Endothelial cell of umbilical vein (primary cell): ENCODE data around the gene NOL12. TPM values are rescaled to one million over a fixed set of nuclear protein-coding genes. Genes with fewer than 3 reads are reported as not detected.

Experiments
- BruUV-seq: library from RNA; stranded (reverse); fragments of 400-500 nt; replicated peaks from 2 replicates; lab custom pipeline; 2021; lab: Mats Ljungman, UMichigan
- CTCF ChIA-PET: fragments of 300-600, 350-600 bp; sonication (Branson Sonifier 250); formaldehyde crosslinking; loops from one replicate; lab custom pipeline; 2021; ENCODE audit warnings: antibody characterized with exemption, inconsistent platforms; lab: Charles Lee
- POLR2A ChIA-PET: fragments of 300-600, 350-600 bp; sonication (Branson Sonifier 250); formaldehyde crosslinking; loops from one replicate; lab custom pipeline; 2021; ENCODE audit warnings: antibody characterized with exemption, inconsistent platforms; lab: Charles Lee
- DNase-seq: peaks from one replicate; pipeline ENCODE4 v3.0.0-alpha.2; 2011; ENCODE audit warnings: low read depth, low spot score
- FAIRE-seq: peaks from 2 replicates; lab custom pipeline; 2011; peaks lifted over from hg19 to GRCh38; lab: Jason Lieb, UNC
- H2AFZ ChIP-seq: 2 replicates; pipeline ENCODE4 v1.6.0; 2012; ENCODE audit warnings: low read depth, low read length, control low read depth, inconsistent platforms
- H3K27ac ChIP-seq: 2 replicates; pipeline ENCODE4 v1.5.1; 2011; ENCODE audit warnings: low read depth, mild to moderate bottlenecking, control low read depth, low read length, moderate library complexity; ENCODE audit not compliant: insufficient read depth
- H3K27me3 ChIP-seq, 2 experiments: 2 replicates each; pipeline versions ENCODE4 v1.6.0 to v1.6.1; 2011; ENCODE audit warnings: low read length in 2 of 2, mixed read lengths in 1 of 2; ENCODE audit not compliant: control insufficient read depth in 2 of 2, insufficient read depth in 2 of 2
- H3K36me3 ChIP-seq, 2 experiments: 2 replicates in 1 of 2; 3 replicates in 1 of 2; pipeline ENCODE4 v1.5.1; 2011; ENCODE audit warnings: low read length in 2 of 2, mild to moderate bottlenecking in 1 of 2, moderate library complexity in 1 of 2; ENCODE audit not compliant: control insufficient read depth in 2 of 2, insufficient read depth in 2 of 2; ENCODE audit errors: extremely low read depth in 1 of 2
- H3K4me1 ChIP-seq: 3 replicates; pipeline ENCODE4 v1.5.1; 2011; ENCODE audit warnings: mild to moderate bottlenecking, low read length; ENCODE audit not compliant: control insufficient read depth, insufficient read depth; ENCODE audit errors: extremely low read depth
- H3K4me2 ChIP-seq: 2 replicates; pipeline ENCODE4 v1.6.1; 2011; ENCODE audit warnings: low read length, control low read depth, mixed read lengths; ENCODE audit not compliant: insufficient read depth
- H3K4me3 ChIP-seq, 3 experiments: fragments of 200-600 bp in 1 of 3; sonication (generic), shearing (Covaris generic) in 1 of 3; replicated peaks in 1 of 3; 2 replicates each; pipeline ENCODE4 v1.5.1; 2011 to 2016; ENCODE audit warnings: control low read depth in 3 of 3, low read length in 3 of 3, mild to moderate bottlenecking in 2 of 3, inconsistent platforms in 1 of 3, low read depth in 1 of 3, moderate library complexity in 1 of 3; ENCODE audit not compliant: insufficient read depth in 1 of 3
- H3K79me2 ChIP-seq: 2 replicates; pipeline ENCODE4 v1.6.0; 2012; ENCODE audit warnings: low read length, inconsistent platforms; ENCODE audit not compliant: control insufficient read depth, insufficient read depth
- H3K9ac ChIP-seq: replicated peaks from 2 replicates; pipeline ENCODE3; 2011; ENCODE audit warnings: low read length, control low read depth; ENCODE audit not compliant: insufficient read depth; ENCODE audit errors: extremely low read depth
- H3K9me1 ChIP-seq: replicated peaks from 3 replicates; pipeline ENCODE4 v1.6.0; 2011; ENCODE audit warnings: mild to moderate bottlenecking, low read length; ENCODE audit not compliant: control insufficient read depth, insufficient read depth; ENCODE audit errors: extremely low read depth
- H3K9me3 ChIP-seq: replicated peaks from 2 replicates; pipeline ENCODE4 v1.5.1; 2012; ENCODE audit warnings: low read length, inconsistent platforms; ENCODE audit not compliant: control insufficient read depth, insufficient read depth
- H4K20me1 ChIP-seq: replicated peaks from 2 replicates; pipeline ENCODE3; 2011; ENCODE audit warnings: mild to moderate bottlenecking, low read length; ENCODE audit not compliant: control insufficient read depth, insufficient read depth; ENCODE audit errors: extremely low read depth
- EZH2 ChIP-seq: IDR thresholded peaks from 2 replicates; pipeline ENCODE4 v1.6.1; 2012; ENCODE audit warnings: borderline replicate concordance, low read depth, mild to moderate bottlenecking, moderate library complexity, low read length, inconsistent platforms; ENCODE audit not compliant: severe bottlenecking
- FOS ChIP-seq: IDR thresholded peaks from 2 replicates; pipeline ENCODE4 v1.6.1; 2011; ENCODE audit warnings: mild to moderate bottlenecking, low read length, moderate library complexity, borderline replicate concordance; ENCODE audit not compliant: insufficient read depth
- GATA2 ChIP-seq: IDR thresholded peaks from 2 replicates; pipeline ENCODE4 v1.7.0; 2011; ENCODE audit warnings: low read depth, mild to moderate bottlenecking, moderate library complexity, mixed read lengths, low read length; ENCODE audit not compliant: insufficient read length, insufficient read depth
- JUN ChIP-seq: IDR thresholded peaks from 2 replicates; pipeline ENCODE4 v1.6.1; 2011; ENCODE audit warnings: borderline replicate concordance, low read depth; ENCODE audit not compliant: insufficient read length, insufficient read depth
- MYC ChIP-seq: IDR thresholded peaks from one replicate; pipeline ENCODE4 v1.6.1; 2011; ENCODE audit warnings: mild to moderate bottlenecking, low read depth, low read length
- POLR2A ChIP-seq: IDR thresholded peaks from 2 replicates; pipeline ENCODE4 v1.6.1; 2012; ENCODE audit warnings: low read depth, mild to moderate bottlenecking, control low read depth, low read length
- POLR2AphosphoS5 ChIP-seq: IDR thresholded peaks from 2 replicates; pipeline ENCODE4 v1.6.1; 2012; ENCODE audit warnings: low read depth, mild to moderate bottlenecking, control low read depth, low read length, moderate library complexity; ENCODE audit not compliant: insufficient read depth
- dilution Hi-C: fragments of 300-500 bp; cut with MboI; formaldehyde crosslinking; loops from one replicate; pipeline ENCODE4 v1.15.0; 2019; ENCODE audit warnings: low sequenced_read_pairs; ENCODE audit not compliant: extremely low pct_ligation_motif_present
- intact Hi-C: fragments of 100-400 bp; cut with micrococcal nuclease; formaldehyde crosslinking; loops from one replicate; pipeline ENCODE4 v1.10.0; 2022
- polyA plus RNA-seq, 4 experiments: library from polyadenylated mRNA; depleted of rRNA in 3 of 4; stranded (reverse) in 3 of 4; unstranded in 1 of 4; fragments of >200 nt; gene quantifications; 2 replicates each; pipeline versions ENCODE4 v1.2.1 to v1.2.3, GENCODE V29; 2011 to 2012; ENCODE audit warnings: missing spikeins in 1 of 4
- total RNA-seq: library from RNA; stranded (reverse); gene quantifications from 2 replicates; pipeline ENCODE4 v1.2.3, GENCODE V29; 2021
- TF ChIP-seq, protein P1 (sequence below): IDR thresholded peaks from 2 replicates; pipeline ENCODE4 v1.6.1; 2011; ENCODE audit not compliant: insufficient read depth, insufficient read length
- TF ChIP-seq, protein P2 (sequence below), 2 donors: IDR thresholded peaks; 1 replicate in 1 of 2; 2 replicates in 1 of 2; pipeline ENCODE4 v1.5.1; 2011; ENCODE audit warnings: low read length in 2 of 2, mild to moderate bottlenecking in 2 of 2, moderate library complexity in 2 of 2, control low read depth in 1 of 2, inconsistent platforms in 1 of 2, low read depth in 1 of 2; ENCODE audit not compliant: insufficient read depth in 1 of 2; ENCODE audit errors: extremely low read depth in 1 of 2

Gene NOL12
- total and polyA plus RNA-seq, 2 donors (not counting 3 experiments of a cell fraction or from before 2014, with no cell fraction given): 23.2 to 29.1 TPM

DNA sequence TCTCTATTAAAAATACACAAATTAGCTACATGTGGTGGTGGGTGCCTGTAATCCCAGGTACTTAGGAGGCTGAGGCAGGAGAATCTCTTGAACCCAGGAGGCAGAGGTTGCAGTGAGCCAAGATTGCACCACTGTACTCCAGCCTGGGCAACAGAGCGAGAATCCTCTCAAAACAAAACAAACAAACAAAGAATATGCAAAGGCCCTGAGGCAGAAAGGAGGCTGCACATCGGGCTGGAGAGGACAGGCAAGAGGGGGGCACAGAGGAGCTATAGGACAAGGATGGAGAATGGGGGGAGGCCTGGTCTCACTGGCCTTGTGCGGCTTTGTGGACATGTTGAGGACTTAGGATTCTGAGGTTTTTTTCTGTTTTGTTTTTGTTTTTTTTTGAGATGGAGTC, 19.1 kb downstream of the NOL12 start:
- FAIRE-seq: no peak
- intact Hi-C loops (no loop called here), dilution Hi-C loops (no loop called here)
- Histone ChIP-seq H4K20me1 (no peaks in the 10 kb centered on the region), H3K9me3 (no peaks in the 10 kb centered on the region), H3K27ac (no peak overlapping the region), H3K4me2 (no peak overlapping the region), H3K27me3 (no peaks in the 10 kb centered on the region), H3K9ac (no peak overlapping the region), H3K4me1 (peaks cover 5% of the 10 kb centered on the region), H3K79me2 (no peaks in the 10 kb centered on the region), H3K9me1 (no peaks in the 10 kb centered on the region), H2AFZ (no peak overlapping the region), H3K4me3 (no peak overlapping the region), H3K36me3 (no peaks in the 10 kb centered on the region)
- TF ChIP-seq POLR2A (no peak), MYC (no peak), GATA2 (no peak), POLR2AphosphoS5 (no peak), EZH2 (no peak), JUN (no peak), FOS (no peak)
- TF ChIP-seq, protein P1, sequence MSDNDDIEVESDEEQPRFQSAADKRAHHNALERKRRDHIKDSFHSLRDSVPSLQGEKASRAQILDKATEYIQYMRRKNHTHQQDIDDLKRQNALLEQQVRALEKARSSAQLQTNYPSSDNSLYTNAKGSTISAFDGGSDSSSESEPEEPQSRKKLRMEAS: no peak
- TF ChIP-seq, protein P2, sequence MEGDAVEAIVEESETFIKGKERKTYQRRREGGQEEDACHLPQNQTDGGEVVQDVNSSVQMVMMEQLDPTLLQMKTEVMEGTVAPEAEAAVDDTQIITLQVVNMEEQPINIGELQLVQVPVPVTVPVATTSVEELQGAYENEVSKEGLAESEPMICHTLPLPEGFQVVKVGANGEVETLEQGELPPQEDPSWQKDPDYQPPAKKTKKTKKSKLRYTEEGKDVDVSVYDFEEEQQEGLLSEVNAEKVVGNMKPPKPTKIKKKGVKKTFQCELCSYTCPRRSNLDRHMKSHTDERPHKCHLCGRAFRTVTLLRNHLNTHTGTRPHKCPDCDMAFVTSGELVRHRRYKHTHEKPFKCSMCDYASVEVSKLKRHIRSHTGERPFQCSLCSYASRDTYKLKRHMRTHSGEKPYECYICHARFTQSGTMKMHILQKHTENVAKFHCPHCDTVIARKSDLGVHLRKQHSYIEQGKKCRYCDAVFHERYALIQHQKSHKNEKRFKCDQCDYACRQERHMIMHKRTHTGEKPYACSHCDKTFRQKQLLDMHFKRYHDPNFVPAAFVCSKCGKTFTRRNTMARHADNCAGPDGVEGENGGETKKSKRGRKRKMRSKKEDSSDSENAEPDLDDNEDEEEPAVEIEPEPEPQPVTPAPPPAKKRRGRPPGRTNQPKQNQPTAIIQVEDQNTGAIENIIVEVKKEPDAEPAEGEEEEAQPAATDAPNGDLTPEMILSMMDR (IDR thresholded peaks at IDR 0.05; ENCODE audit: extremely low read depth in 1 of 2, insufficient read depth in 1 of 2, low read depth in 1 of 2, low read length in 2 of 2): no peak
- CTCF ChIA-PET: no interaction called here
- no peak for DNase-seq
- POLR2A ChIA-PET: interaction anchor here (0.7 kb wide), 1 partner anchor 27 kb away, joined by 3 read pairs; no protein-coding TSS in a partner anchor
- no TSS peak for BruUV-seq
